HepG2 (cell line): ENCODE results near the gene SPRY1. TPM values are rescaled to one million over a fixed set of nuclear protein-coding genes. Genes with fewer than 3 reads are reported as not detected.
A peak's percentile ranks its signal among the peaks of the same experiment; 100 is the strongest.

Experiments
- HNRNPL ChIP-seq: fragments of 200-400 bp; formaldehyde crosslinking; IDR thresholded peaks from 2 replicates; pipeline ENCODE4 v1.6.1; 2017; ENCODE audit warnings: mild to moderate bottlenecking, low read depth, low read length
- MIXL1 ChIP-seq: IDR thresholded peaks from 2 replicates; pipeline ENCODE4 v1.6.1; 2016
- TCF7 ChIP-seq: sonication (generic); IDR thresholded peaks from 2 replicates; pipeline ENCODE4 v1.6.1; 2016; ENCODE audit warnings: antibody characterized with exemption, low read depth
- TEF ChIP-seq: sonication (generic); formaldehyde crosslinking; IDR thresholded peaks from 2 replicates; pipeline ENCODE4 v1.5.0; 2020; ENCODE audit warnings: missing genetic modification reagents
- ZBTB21 ChIP-seq: sonication (generic); formaldehyde crosslinking; IDR thresholded peaks from 2 replicates; pipeline ENCODE4 v1.4.0; 2020; ENCODE audit warnings: missing genetic modification reagents
- ZNF558 ChIP-seq: sonication (generic); formaldehyde crosslinking; IDR thresholded peaks from 2 replicates; pipeline ENCODE4 v1.9.0; 2022; ENCODE audit warnings: mild to moderate bottlenecking, missing genetic modification reagents, borderline replicate concordance
- ZNF589 ChIP-seq: sonication (generic); formaldehyde crosslinking; conservative IDR thresholded peaks from 2 replicates; pipeline ENCODE4 v1.8.0; 2022; ENCODE audit warnings: mild to moderate bottlenecking, moderate library complexity, missing genetic modification reagents
- polyA plus RNA-seq, 8 experiments: library from polyadenylated mRNA; depleted of rRNA in 3 of 8; stranded (reverse) in 7 of 8; unstranded in 1 of 8; fragments of >200 nt; fragmentation: Illumina TruSeq in 4 of 8; extraction: Trizol in 4 of 8; gene quantifications; 2 replicates each; pipeline versions ENCODE4 v1.2.1 to v1.2.3, GENCODE V29; 2011 to 2016; ENCODE audit warnings: low read depth in 4 of 8, missing spikeins in 1 of 8, mixed read lengths in 1 of 8; ENCODE audit not compliant: insufficient read depth in 1 of 8
- total RNA-seq, 5 experiments: library from RNA; depleted of rRNA; stranded (reverse); fragments of >200 nt; fragmentation: Illumina TruSeq; extraction: Trizol; gene quantifications; 2 replicates each; pipeline ENCODE4 v1.2.3, GENCODE V29; 2016; ENCODE audit warnings: low read depth in 1 of 5
- TF ChIP-seq, protein P1 (sequence below): IDR thresholded peaks from 2 replicates; pipeline ENCODE4 v1.6.1; 2016; ENCODE audit warnings: low read depth, borderline replicate concordance
- TF ChIP-seq, protein P2 (sequence below), 2 experiments: fragments of 450-650 bp in 1 of 2; sonication (generic) in 1 of 2; formaldehyde crosslinking; IDR thresholded peaks; 2 replicates each; pipeline versions ENCODE4 v1.5.0 to v1.8.0; 2020 to 2022; ENCODE audit warnings: mild to moderate bottlenecking in 1 of 2, missing genetic modification reagents in 1 of 2
- TF ChIP-seq, protein P3 (sequence below): sonication (generic); formaldehyde crosslinking; IDR thresholded peaks from 2 replicates; pipeline ENCODE4 v1.5.1; 2020; ENCODE audit warnings: missing genetic modification reagents, mild to moderate bottlenecking, borderline replicate concordance

SPRY1 gene
- total and polyA plus RNA-seq, 2 of the 13 experiments (the other 11 are each of a cell fraction or from before 2014, with no cell fraction given): 24.7 to 33.4 TPM

DNA sequence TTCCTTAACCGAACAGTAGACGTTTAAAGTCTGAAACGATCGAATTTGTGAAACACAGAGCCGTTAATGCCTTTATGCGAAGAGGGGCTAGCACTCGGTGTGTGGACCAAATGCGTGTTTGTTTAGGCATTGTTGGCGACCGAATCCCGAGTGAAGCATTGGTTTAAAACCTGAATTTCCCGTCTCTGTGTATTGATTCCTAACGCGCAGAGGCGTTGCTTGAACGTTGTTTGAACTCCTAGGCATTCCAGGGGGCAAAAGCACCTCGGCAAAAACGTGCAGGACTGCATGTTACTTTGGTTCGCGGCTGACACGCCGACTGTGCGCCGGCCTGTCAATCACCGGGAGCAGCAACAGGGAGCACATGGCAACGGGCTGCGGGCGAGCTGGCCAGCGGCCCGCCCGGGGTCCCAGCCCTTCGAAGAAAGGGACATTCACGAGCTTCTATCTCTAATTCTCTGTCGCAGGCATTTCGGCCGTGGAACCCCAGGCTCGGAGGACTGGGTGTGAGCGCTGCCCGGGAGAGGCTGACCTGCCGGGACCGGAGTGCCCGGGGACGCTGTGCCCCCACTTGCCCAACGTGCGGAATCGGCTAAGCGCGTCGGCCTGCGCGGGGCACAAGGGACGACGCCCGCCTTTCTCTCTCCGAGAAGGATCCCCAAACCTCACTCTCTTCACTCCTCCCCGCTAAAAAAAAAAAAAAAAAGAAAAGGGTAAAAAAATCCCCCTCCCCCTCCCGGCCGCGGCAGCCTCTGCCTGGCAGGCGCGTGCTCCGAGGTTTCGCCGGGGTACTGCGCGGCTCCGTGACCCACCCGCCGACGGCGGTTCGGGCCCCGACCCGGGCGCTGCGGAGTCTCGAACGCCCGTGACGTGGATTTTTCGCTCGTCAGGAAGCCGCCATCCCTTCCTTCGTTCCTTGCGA is 810 bp downstream of the SPRY1 start (continued):
- TF ChIP-seq ZNF558 (CRISPR knock-in tag) (peak; percentile 82), ZBTB21 (CRISPR knock-in tag) (peak; percentile 43; the same call in 1 of the 2 replicates), TEF (CRISPR knock-in tag) (no peak), MIXL1 (CRISPR knock-in tag) (0 out of 2 replicates have a peak, but pooled peaks have one; percentile 23), TCF7 (peak; percentile 58; the same call in 1 of the 2 replicates), HNRNPL (peak; percentile 54), ZNF589 (CRISPR knock-in tag) (no peak)
- TF ChIP-seq, protein P1, sequence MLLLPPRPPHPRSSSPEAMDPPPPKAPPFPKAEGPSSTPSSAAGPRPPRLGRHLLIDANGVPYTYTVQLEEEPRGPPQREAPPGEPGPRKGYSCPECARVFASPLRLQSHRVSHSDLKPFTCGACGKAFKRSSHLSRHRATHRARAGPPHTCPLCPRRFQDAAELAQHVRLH (CRISPR knock-in tag): no peak
- TF ChIP-seq, protein P2, sequence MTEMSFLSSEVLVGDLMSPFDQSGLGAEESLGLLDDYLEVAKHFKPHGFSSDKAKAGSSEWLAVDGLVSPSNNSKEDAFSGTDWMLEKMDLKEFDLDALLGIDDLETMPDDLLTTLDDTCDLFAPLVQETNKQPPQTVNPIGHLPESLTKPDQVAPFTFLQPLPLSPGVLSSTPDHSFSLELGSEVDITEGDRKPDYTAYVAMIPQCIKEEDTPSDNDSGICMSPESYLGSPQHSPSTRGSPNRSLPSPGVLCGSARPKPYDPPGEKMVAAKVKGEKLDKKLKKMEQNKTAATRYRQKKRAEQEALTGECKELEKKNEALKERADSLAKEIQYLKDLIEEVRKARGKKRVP (CRISPR knock-in tag; IDR thresholded peaks at IDR 0.05): no peak
- TF ChIP-seq, protein P3, sequence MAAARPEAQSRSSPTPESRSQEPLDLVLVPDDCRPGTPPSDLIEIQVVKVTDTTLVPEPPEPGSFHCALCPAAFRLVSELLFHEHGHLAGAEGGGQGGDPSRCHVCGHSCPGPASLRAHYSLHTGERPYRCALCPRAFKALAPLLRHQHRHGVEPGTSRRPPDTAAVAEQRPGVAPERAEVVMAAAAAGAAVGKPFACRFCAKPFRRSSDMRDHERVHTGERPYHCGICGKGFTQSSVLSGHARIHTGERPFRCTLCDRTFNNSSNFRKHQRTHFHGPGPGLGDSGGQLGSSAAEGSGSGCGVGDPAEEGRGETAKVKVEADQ: no peak
